Right lobe of liver (tissue), 4 donors: ENCODE results near the gene PGAM5.

Experiments
- POLR2A ChIP-seq: fragments of 450-650 bp; IDR thresholded peaks from one replicate; pipeline ENCODE4 v1.6.1; 2017; ENCODE audit warnings: antibody characterized with exemption, mild to moderate bottlenecking
- TF ChIP-seq, protein P1 (sequence below), 4 donors: fragments of 200-600 bp in 3 of 4; fragments of 450-650 bp in 1 of 4; IDR thresholded peaks; one replicate each; pipeline versions ENCODE4 v1.5.1 to v1.8.0; 2016 to 2022; ENCODE audit warnings: antibody characterized with exemption in 4 of 4, mild to moderate bottlenecking in 2 of 4
- donor health status: DM: no; HTN: no; CAD: no.
- donor health status: DM: no; HTN: no; CAD: no.
- donor health status: DM: no; HTN: yes; CAD: no.

DNA sequence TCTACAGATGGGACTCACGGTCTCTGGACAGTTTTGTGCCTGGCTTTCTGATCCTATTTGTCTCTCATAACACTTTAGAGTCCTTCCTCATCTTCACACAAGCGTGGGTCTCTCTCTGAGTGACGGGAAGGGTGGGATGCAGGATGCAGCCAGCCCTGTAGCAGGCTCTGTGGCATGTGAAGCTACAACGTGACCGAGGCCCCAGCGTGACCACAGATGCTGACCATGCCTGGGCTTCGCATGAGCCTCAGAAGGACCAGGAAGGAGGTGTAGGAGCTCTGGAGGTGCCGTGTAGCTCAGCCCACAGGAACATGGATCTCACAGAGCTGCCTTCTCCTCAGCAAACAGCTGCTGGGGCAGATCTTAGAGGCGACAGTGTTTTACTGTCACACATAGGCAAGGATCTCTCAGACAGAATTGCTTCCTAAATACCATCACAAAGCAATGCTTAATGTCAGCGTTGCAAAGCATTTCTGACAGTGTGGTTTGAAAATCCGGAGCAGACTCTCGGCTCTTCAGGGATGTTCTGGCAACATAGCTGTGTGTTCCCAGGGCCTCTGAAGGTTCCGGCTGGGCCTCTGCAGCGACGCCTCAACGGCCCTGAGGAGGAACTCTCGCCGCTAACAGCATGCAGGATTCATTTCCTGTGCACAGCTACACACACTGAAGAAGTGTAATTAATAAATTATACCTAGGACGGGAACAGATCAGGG lies 29.1 kb downstream of the PGAM5 start:
- TF ChIP-seq, protein P1, sequence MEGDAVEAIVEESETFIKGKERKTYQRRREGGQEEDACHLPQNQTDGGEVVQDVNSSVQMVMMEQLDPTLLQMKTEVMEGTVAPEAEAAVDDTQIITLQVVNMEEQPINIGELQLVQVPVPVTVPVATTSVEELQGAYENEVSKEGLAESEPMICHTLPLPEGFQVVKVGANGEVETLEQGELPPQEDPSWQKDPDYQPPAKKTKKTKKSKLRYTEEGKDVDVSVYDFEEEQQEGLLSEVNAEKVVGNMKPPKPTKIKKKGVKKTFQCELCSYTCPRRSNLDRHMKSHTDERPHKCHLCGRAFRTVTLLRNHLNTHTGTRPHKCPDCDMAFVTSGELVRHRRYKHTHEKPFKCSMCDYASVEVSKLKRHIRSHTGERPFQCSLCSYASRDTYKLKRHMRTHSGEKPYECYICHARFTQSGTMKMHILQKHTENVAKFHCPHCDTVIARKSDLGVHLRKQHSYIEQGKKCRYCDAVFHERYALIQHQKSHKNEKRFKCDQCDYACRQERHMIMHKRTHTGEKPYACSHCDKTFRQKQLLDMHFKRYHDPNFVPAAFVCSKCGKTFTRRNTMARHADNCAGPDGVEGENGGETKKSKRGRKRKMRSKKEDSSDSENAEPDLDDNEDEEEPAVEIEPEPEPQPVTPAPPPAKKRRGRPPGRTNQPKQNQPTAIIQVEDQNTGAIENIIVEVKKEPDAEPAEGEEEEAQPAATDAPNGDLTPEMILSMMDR (IDR thresholded peaks at IDR 0.05): no peak
- TF ChIP-seq POLR2A: no peak
